Measurements from ENCODE around the gene GPRC5D.

The GPRC5D gene

GRCh38 chr12:12973019-12973418 is 21.0 kb upstream of the GPRC5D start:
- peaks cover 10% of the 10 kb centered on the region; the same call in 1 of the 2 replicates for H3K36me3 ChIP-seq (ENCODE audit: insufficient read depth, low read length)
- H3K4me1 ChIP-seq (ENCODE audit: insufficient read depth, low read length), result no peaks in the 10 kb centered on the region
- H3K9ac ChIP-seq (ENCODE audit: low read depth, low read length), result no peak overlapping the region

GRCh38 chr12:12965836-12966235 is 13.9 kb upstream of the GPRC5D start:
- H3K36me3 ChIP-seq (ENCODE audit: insufficient read depth, low read length), result no peaks in the 10 kb centered on the region
- no peaks in the 10 kb centered on the region for H3K4me1 ChIP-seq (ENCODE audit: insufficient read depth, low read length)
- H3K9ac ChIP-seq (ENCODE audit: low read depth, low read length), result no peak overlapping the region
- 0 out of 2 replicates have a peak, but pooled peaks cover 3% of the 10 kb centered on the region for H3K9me3 ChIP-seq (ENCODE audit: control insufficient read depth, insufficient read depth, low read length)

More at GRCh38 chr12:12973019-12973418, 21.0 kb upstream of the GPRC5D start:
- H3K9me3 ChIP-seq (ENCODE audit: control insufficient read depth, insufficient read depth, low read length), result no peaks in the 10 kb centered on the region

GRCh38 chr12:12964255-12964654 is 12.3 kb upstream of the GPRC5D start:
- Histone ChIP-seq H3K4me1 (ENCODE audit: insufficient read depth, low read length) (no peaks in the 10 kb centered on the region), H3K9ac (ENCODE audit: low read depth, low read length) (no peak overlapping the region), H3K9me3 (ENCODE audit: control insufficient read depth, insufficient read depth, low read length) (0 out of 2 replicates have a peak, but pooled peaks cover 3% of the 10 kb centered on the region), H3K36me3 (ENCODE audit: insufficient read depth, low read length) (no peaks in the 10 kb centered on the region)

GRCh38 chr12:12960639-12961209 is 8.8 kb upstream of the GPRC5D start:
- Histone ChIP-seq H3K9ac (ENCODE audit: low read depth, low read length) (no peak overlapping the region), H3K9me3 (ENCODE audit: control insufficient read depth, insufficient read depth, low read length) (0 out of 2 replicates have a peak, but pooled peaks cover 3% of the 10 kb centered on the region), H3K4me1 (ENCODE audit: insufficient read depth, low read length) (no peaks in the 10 kb centered on the region), H3K36me3 (ENCODE audit: insufficient read depth, low read length) (no peaks in the 10 kb centered on the region)

GRCh38 chr12:12958886-12959285 is 6.9 kb upstream of the GPRC5D start:
- Histone ChIP-seq H3K9me3 (ENCODE audit: control insufficient read depth, insufficient read depth, low read length) (no peaks in the 10 kb centered on the region), H3K36me3 (ENCODE audit: insufficient read depth, low read length) (no peaks in the 10 kb centered on the region), H3K9ac (ENCODE audit: low read depth, low read length) (no peak overlapping the region), H3K4me1 (ENCODE audit: insufficient read depth, low read length) (no peaks in the 10 kb centered on the region)

- Histone ChIP-seq H3K9me3 (ENCODE audit: control insufficient read depth, insufficient read depth, low read length) (no peaks in the 10 kb centered on the region), H3K36me3 (ENCODE audit: insufficient read depth, low read length) (no peaks in the 10 kb centered on the region), H3K9ac (ENCODE audit: low read depth, low read length) (no peak overlapping the region), H3K4me1 (ENCODE audit: insufficient read depth, low read length) (no peaks in the 10 kb centered on the region)
These were observed 3.1 kb upstream of the GPRC5D start for GRCh38 chr12:12954878-12955625.

GRCh38 chr12:12954356-12954755 is 2.4 kb upstream of the GPRC5D start:
- H3K9ac ChIP-seq (ENCODE audit: low read depth, low read length), result no peak overlapping the region
- H3K36me3 ChIP-seq (ENCODE audit: insufficient read depth, low read length), result no peaks in the 10 kb centered on the region
- H3K9me3 ChIP-seq (ENCODE audit: control insufficient read depth, insufficient read depth, low read length), result no peaks in the 10 kb centered on the region
- H3K4me1 ChIP-seq (ENCODE audit: insufficient read depth, low read length), result no peaks in the 10 kb centered on the region

- no peak overlapping the region for H3K9ac ChIP-seq (ENCODE audit: low read depth, low read length)
- no peaks in the 10 kb centered on the region for H3K4me1 ChIP-seq (ENCODE audit: insufficient read depth, low read length)
- no peaks in the 10 kb centered on the region for H3K36me3 ChIP-seq (ENCODE audit: insufficient read depth, low read length)
- H3K9me3 ChIP-seq (ENCODE audit: control insufficient read depth, insufficient read depth, low read length), result no peaks in the 10 kb centered on the region
These were observed 466 bp downstream of the GPRC5D start for GRCh38 chr12:12951504-12951903.

GRCh38 chr12:12947902-12948301 is 4.1 kb downstream of the GPRC5D start:
- Histone ChIP-seq H3K4me1 (ENCODE audit: insufficient read depth, low read length) (no peaks in the 10 kb centered on the region), H3K9ac (ENCODE audit: low read depth, low read length) (no peak overlapping the region), H3K36me3 (ENCODE audit: insufficient read depth, low read length) (no peaks in the 10 kb centered on the region; the same call in 1 of the 2 replicates), H3K9me3 (ENCODE audit: control insufficient read depth, insufficient read depth, low read length) (no peaks in the 10 kb centered on the region)

GRCh38 chr12:12946686-12947355 is 5.1 kb downstream of the GPRC5D start:
- H3K36me3 ChIP-seq (ENCODE audit: insufficient read depth, low read length), result no peaks in the 10 kb centered on the region; the same call in 1 of the 2 replicates
- no peaks in the 10 kb centered on the region for H3K4me1 ChIP-seq (ENCODE audit: insufficient read depth, low read length)
- no peaks in the 10 kb centered on the region for H3K9me3 ChIP-seq (ENCODE audit: control insufficient read depth, insufficient read depth, low read length)
- H3K9ac ChIP-seq (ENCODE audit: low read depth, low read length), result no peak overlapping the region

GRCh38 chr12:12945591-12945990 is 6.4 kb downstream of the GPRC5D start:
- no peaks in the 10 kb centered on the region for H3K4me1 ChIP-seq (ENCODE audit: insufficient read depth, low read length)
- no peaks in the 10 kb centered on the region; the same call in 1 of the 2 replicates for H3K36me3 ChIP-seq (ENCODE audit: insufficient read depth, low read length)
- H3K9ac ChIP-seq (ENCODE audit: low read depth, low read length), result no peak overlapping the region
- no peaks in the 10 kb centered on the region for H3K9me3 ChIP-seq (ENCODE audit: control insufficient read depth, insufficient read depth, low read length)

GRCh38 chr12:12943586-12944260 is 8.2 kb downstream of the GPRC5D start:
- H3K9ac ChIP-seq (ENCODE audit: low read depth, low read length), result no peak overlapping the region
- no peaks in the 10 kb centered on the region for H3K9me3 ChIP-seq (ENCODE audit: control insufficient read depth, insufficient read depth, low read length)
- no peaks in the 10 kb centered on the region; the same call in 1 of the 2 replicates for H3K36me3 ChIP-seq (ENCODE audit: insufficient read depth, low read length)
- H3K4me1 ChIP-seq (ENCODE audit: insufficient read depth, low read length), result no peaks in the 10 kb centered on the region

GRCh38 chr12:12941450-12942350 is 10.3 kb downstream of the GPRC5D start:
- Histone ChIP-seq H3K36me3 (ENCODE audit: insufficient read depth, low read length) (no peaks in the 10 kb centered on the region; the same call in none of the 2 replicates), H3K4me1 (ENCODE audit: insufficient read depth, low read length) (no peaks in the 10 kb centered on the region), H3K9me3 (ENCODE audit: control insufficient read depth, insufficient read depth, low read length) (no peaks in the 10 kb centered on the region), H3K9ac (ENCODE audit: low read depth, low read length) (no peak overlapping the region)

Measured in ES-I3 (cell line).